GM19438 (cell line): Measurements from ENCODE around the gene ACAD10.
"Not testable (repeated sequence)": the region's sequence is repeated elsewhere in the genome, so short reads cannot be mapped to it uniquely, and the experiment has no call there.

Experiments used
- ATAC-seq: cut with Tn5 transposase; IDR thresholded peaks from one replicate; pipeline ENCODE4 v1.9.1; 2021; ENCODE audit warnings: low read depth; ENCODE audit not compliant: unreplicated experiment

Gene ACAD10

DNA sequence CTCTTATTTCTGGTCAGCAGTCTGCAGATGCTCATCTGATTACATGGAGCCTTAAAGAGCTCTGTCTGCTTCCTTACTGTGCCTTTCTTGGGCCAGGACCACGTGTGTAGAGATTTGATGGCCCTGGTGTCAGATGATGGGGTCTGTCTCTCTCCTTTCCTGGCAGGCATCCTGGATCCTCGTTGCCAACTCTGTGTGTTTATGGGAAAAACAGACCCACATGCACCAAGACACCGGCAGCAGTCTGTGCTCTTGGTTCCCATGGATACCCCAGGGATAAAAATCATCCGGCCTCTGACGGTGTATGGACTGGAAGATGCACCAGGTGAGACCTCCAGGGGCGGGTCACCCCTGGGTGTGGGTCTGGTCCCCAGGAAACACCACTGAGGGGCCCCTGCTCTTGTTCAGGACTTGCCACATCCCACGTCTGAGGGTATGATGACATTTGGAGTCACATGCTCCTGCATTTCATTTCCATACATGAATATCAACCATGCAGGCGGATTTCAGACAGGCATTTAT, 62.4 kb downstream of the ACAD10 start:
- ATAC-seq: no peak

DNA sequence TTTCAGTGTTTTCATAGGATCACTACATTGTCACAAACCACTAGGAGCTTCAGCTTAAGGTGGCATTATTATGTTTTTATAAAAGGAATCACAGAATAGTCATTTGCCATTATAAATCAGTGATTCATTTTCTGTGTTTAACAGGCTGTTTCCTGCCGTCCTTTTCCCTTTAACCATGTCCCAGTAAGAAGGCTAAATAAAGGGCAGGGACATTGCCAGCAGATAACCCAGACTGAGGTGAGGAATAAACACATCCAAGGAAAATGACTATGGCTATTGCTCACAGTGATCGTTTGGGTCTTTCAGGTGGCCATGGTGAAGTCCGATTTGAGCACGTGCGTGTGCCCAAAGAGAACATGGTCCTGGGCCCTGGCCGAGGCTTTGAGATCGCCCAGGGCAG, 63.0 kb downstream of the ACAD10 start:
- no peak for ATAC-seq

DNA sequence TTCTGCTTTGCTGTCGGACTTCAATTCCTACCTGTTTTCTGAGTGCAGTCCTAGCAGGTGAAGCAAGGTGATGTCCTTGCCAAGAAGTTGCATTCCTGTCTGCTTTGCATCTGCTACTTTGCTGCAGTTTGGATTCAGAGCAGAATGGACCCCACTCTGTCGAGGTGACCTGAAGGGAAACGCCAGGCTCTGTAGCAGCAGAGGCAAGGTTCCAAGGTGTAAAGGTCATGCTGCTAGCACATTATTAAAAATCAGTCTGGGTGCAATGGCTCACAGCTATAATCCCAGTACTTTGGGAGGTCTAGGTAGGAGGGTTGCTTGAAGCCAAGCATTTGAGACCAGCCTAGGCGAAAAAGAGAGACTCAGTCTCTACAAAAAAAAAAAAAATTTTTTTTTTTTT, 63.5 kb downstream of the ACAD10 start:
- ATAC-seq: no peak

DNA sequence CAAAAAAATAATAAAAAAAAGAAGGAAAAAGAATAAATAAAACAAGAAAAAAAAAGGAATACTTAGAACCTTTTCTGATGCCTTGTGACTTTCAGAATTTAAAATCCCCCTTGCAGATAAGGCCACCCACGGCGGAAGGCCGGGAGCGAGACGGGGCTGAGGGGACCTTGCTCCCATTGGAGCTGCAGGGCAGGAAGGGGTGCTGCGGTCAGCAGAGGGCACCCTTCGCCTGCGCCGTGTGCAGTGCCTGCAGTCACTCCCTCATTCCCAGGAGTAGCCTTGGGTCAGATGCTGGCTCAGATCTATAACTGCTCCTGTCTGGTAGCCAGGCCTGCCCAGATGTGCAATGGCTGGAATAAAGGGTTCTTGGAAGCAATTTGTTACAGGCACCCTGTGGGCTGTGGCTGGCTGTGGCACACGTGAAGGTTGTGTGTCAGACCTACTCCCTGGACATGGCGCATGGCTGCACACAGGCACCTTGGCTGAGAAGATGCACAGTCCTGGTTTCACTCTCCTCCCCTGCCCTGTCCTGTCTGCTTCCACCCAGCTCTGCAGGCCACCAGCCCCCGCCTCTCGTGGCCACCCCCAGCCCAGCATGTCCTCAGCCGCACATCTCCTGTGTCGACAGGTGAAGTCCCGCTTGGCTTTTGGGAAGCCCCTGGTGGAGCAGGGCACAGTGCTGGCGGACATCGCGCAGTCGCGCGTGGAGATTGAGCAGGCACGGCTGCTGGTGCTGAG, 67.5 kb downstream of the ACAD10 start:
- no peak for ATAC-seq

DNA sequence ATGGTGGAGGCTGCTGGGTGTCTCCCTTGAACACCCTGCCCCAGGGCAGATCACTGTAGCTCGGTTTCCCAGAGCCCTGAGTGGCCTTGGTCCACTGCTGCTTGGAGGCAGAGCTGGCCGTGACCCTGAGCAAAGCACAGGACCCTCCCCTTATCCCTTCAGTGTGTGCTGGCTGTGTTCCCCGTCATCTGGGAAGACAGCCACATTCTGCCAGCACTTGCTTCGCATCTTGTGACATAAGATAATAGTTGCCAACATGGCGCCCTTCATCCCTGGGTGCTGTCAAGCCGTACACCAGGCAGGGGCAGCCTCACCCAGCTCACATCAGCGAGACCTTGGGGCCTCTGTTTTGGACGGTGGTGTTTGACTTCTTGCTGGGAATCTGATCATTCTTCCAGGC, 68.8 kb downstream of the ACAD10 start:
- no peak for ATAC-seq

DNA sequence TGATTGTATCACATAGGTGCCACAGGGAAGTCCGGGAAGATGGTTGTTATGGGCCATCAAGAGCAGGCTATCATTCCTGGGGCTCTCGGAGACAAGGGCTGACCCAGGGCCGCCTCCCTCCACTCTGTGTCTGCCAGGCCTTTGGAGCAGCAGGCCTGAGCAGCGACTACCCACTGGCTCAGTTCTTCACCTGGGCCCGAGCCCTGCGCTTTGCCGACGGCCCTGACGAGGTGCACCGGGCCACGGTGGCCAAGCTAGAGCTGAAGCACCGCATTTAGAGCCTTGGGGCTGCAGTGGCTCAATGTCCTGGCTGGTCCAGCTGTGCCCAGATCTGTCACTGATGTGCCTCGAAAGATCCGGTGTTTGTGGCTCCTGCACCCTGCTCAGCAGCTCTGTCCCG, 70.3 kb downstream of the ACAD10 start:
- no peak for ATAC-seq

DNA sequence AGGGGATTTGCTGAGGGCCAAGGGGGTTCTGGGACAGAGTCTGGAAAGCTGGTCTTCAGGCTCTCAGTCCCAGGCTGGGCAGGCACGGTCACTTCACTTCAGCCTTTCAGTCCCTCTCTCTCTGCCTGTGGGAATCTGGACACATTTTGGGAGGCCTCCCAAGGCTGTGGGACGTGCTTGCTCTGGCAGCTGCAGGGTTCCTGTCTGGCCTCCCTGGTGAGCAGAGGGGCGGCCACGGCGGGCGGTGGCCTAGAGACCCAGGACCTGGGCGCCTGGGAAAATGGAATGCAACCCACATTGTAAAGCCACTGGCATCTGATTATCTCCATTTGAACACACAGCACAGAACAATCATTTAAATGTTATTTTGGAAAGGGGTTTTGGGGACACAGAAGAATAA, 70.8 kb downstream of the ACAD10 start:
- no peak for ATAC-seq

DNA sequence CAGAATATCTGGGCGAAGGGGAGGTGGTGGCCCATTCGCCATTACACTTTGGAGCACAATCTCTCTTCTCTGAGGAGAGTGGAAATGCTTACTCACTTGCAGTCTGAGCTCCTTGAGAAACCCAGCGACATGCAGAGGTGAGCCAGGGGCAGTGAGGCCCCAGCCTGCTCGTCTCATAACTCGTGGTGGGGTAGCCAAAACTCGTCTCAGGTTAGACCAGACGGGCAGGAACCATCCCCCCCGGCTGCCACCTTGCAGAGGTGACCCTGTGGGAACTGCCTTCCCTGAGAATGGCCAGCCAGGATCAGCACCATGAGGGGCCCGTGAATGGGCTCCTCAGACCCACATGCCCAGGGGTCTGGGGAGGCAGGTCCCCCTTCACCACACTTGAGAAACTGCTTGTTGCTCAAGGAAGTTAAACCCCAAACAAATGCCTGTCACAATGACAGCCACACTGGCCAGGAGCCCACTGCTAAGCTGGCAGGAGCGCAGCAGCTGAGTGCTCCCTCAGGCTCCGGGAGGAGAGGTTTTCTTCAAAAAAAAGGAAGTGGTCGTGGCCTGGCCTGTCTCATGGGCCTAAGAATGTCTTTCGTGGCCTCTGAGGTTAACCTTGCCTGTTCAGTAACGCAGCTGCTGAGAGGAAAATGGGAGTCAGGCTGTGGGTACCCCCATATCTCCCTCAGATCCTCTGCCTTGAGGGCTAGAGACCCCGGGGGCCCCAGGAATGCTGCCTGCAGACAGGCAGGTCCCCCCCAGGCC, 71.7 kb downstream of the ACAD10 start:
- ATAC-seq: peak; percentile 46

DNA sequence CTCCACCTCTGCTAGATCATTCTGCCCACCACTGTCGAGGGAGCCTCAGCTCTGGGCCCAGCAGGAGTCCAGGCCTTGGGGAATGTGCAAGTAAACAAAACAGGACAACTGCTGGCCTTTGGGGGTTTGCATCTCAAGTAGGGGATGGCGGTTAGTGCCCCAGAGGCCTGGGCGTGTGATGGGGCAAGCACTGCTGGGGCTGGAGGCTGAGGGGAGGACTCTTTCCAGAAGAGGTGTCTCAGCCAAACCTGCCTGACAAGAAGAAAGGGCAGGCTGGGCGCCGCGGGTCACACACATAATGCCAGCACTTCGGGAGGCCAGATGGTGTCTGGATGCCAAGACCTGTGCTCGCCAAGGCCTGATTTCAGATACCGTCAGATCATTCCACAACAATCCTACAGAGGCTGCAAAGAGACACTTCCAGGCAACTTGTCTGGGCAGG, 72.3 kb downstream of the ACAD10 start:
- no peak for ATAC-seq

DNA sequence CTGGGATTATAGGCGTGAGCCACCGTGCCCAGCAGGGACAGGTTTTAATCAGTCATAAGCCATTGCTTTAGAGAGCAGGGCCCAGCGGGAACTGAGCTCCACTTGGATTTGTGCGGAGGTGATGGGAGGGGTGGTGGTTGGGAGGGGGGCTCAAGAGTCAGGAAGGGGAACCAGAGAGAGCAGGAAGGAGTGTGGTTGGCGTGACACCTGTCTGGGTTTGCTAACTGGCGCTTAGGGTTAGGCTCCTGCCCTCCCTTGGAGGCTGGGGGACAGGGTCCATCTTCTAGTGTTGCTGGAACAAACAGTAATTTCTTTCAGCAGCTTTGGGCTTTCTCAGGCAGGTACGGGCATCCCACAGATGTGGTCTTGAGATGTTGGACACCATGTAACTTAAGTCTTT, 73.4 kb downstream of the ACAD10 start:
- no peak for ATAC-seq

DNA sequence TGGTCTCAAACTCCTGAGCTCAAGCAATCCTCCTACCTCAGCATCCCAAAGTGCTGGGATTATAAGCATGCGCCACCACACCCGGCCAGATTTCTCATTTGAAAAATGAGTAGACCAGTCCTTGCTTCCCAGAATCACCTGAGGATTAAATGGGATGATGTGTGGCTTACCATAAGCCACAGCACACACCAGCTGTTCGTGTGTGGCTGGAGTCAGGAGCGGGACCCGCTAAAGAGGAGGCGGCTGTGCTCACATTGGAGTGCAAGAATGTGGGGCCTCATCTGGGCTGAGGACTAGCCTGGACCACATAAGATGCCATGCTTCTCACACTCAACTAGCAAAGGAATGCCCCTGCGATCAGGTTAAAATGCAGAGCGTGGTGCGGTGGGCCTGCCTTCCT, 74.1 kb downstream of the ACAD10 start:
- ATAC-seq: no peak

DNA sequence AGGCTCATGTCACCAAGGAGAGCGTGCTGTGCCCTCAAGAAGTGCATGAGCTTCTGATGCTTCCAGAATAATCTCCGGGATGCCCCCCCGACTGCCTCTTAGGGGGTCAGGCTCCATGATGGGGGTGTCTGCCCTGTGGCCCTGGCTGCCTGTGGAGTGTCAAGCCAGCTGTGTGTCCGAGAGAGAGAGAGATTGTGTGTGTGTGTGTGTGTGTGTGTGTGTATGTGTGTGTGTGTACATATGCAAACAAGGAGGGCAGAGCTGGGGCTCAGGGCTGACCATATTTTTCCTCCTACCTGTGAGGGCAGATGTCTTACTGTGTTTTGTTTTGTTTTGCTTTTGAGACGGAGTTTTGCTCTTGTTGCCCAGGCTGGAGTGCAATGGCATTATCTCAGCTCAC, 75.2 kb downstream of the ACAD10 start:
- no peak for ATAC-seq

DNA sequence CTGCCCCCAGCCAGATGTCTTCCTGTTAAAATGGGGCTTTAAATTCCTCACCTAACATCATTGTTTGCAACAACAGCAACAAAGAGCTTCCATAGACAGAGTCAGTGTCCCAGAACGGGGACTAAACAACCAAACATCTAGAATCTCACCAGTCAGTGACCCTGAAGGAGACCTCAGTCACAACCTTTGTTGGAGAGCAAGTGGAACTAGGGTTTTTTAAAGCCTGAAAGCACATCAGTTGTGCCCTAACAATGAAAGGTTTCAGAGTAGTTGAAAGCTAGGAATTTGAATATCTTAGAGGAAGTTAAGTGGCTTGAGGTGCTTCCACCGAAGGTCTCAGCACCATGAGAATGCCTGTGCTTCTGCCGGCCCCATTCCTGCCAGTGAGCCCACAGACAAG, 75.9 kb downstream of the ACAD10 start:
- ATAC-seq: no peak

DNA sequence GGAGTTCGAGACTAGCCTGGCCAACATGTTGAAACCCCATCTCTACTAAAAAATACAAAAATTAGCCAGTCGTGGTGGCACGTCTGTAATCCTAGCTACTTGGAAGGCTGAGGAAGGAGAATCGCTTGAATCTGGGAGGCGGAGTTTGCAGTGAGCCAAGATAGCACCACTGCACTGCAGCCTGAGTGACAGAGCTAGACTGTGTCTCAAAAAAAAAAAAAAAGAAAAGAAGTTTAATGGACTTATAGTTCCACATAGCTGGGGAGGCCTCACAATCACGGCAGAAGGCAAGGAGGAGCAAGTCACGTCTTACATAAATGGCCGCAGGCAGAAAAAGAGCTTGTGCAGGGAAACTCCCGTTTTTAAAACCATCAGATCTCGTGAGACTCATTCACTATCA, 77.7 kb downstream of the ACAD10 start:
- ATAC-seq: not testable (repeated sequence)

DNA sequence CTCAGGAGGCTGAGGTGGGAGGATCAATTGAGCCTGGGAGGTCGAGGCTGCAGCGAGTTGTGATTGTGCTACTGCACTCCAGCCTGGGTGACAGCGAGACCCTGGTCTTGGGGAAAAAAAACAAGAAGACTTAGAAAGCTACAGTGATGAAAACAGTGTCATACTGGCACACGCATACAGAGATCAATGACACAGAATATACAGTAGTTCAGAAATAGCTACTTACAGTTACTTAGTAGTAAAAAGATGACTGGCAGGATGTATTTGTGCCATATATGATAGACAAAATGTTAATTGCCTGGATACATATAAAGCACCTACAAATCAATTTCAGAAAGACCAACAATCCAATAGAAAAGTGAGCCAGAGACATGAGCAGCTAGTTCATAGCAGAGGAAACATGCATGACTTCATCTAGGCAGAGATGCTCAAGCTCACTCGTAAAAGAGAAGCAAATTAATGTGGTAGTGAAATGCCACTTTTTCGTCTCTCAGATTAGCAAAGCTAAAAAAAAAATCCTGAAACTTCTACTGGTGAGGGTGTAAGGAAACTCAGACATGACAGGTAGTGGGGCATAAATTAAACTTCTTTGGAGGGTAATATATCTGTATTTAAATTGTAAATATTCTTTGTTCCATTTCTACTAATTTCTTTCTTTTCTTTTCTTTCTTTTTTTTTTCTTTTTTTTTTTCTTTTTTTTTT, 78.4 kb downstream of the ACAD10 start:
- ATAC-seq: no peak

DNA sequence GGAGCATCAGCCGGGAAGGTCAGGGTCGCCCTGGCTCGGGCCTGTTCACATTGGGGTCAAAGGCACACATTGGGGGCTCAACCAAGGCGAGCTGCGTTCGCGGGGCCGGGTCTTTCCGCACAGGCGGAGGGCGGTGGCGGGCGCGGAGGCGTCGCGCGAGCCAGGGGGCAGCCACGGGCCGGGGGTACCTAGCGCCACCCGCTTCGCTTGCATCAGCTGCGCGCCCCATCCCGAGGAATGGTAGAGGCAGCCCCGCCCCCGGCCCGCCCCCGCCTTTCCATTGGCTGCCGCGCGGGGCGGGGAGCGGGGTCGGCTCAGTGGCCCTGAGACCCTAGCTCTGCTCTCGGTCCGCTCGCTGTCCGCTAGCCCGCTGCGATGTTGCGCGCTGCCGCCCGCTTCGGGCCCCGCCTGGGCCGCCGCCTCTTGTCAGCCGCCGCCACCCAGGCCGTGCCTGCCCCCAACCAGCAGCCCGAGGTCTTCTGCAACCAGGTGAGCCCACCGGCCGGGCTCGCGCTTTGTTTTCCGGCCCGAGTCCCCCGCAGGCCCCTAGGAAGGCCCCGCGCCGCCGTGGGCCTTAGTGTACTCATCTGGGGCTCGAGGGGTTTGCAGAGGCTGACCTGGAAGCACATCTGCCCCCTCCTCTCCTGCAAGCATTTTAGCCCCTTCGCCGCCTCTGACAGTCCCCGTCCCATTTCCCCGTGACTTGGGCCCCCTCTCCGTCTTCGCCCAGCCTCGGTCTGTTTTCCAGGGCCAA, 80.9 kb downstream of the ACAD10 start, which contains the start of gene ALDH2:
Gene ALDH2, plus strand, starts transcription at position 326 of the 754 bp plus-strand sequence. Its CDS starts 50 bp downstream, at position 376.
- peak; percentile 61 for ATAC-seq

DNA sequence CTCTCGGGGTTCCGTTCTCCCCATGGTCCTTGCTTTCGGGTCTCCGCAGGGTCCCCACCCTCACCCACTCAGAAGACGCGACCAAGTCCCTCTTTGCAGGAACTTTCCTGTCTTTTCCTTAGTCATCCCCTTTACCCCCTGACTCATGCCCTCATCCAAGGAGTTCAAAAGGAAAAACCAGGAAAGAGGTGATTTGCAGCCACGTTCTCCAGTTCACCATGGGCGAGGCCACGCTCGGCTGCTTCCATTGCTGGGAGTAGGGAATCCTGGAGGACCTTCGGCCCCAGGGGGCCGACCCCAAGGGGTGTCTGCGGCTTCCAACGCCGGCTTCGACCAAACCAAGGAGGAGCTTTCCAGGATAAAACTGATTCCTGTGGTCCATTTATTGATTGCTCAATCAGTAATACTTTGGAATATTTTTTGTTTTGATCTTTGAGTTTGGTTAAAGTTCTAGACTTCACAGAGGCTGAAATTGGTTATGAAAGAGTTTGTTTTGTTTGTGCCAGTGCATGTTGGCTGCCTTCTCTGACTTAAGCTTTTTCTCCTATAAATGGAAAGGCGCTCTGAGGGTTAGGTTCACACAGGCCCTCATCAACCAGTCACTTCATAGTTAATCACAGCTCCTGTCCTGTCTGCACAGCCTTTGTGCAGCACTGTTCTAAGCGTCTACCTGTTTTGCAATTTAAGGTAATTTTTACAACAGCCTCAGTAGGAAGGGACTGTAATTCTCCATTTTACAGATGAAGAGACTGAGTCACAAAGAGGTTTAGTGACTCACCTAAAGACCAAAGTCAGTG, 81.7 kb downstream of the ACAD10 start:
- ATAC-seq: no peak

DNA sequence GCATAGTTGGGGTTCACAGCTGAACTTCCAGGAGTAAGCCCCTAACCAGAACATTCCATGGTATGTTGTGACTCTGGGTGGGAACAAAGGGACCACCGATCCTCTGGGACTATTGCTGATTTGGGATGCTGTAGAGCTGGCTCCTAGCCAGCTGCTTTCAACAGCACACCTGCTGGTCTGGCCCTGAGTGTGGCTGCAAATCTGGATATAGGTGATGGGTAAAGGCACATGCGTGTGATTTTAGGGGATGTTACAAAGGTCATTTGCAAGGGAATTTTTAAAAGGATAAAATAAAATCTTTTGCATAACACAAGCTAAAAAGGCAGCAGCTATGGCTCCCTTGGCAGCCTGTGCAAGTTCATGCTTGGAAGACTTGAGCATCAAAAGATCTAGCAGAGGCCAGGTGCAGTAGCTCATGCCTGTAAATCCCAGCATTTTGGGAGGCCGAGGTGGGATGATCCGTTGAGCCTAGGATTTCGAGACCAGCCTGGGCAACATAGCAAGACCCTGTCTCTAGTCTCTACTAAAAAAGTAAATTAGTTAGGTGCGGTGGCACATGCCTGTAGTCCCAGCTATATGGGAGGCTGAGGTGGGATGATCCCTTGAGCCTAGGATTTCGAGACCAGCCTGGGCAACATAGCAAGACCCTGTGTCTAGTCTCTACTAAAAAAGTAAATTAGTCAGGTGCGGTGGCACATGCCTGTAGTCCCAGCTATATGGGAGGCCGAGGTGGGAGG, 82.5 kb downstream of the ACAD10 start:
- ATAC-seq: no peak

DNA sequence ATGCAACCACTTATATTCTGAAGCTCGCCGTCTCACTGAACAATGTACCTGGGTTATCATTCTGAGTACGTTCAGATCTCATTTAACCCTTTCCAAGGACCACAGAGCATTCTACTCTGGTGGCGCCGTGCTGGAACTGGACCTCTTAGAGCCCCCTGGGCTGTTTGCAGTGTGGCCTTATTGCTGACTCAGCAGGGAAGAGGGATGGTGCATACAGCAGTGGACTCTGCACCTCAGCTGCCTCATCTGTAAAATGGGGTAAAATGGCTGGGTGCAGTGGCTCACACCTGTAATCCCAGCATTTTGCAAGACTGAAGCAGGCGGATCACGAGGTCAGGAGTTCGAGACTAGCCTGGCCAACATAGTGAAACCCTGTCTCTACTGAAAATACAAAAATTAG, 83.7 kb downstream of the ACAD10 start:
- ATAC-seq: no peak
